GM18951 (cell line): ENCODE measurements around the gene ANKRD11.
"Not testable (repeated sequence)": the region's sequence is repeated elsewhere in the genome, so short reads cannot be mapped to it uniquely, and the experiment has no call there.

Experiments
- POLR2A ChIP-seq: IDR thresholded peaks from 4 replicates; pipeline ENCODE4 v1.6.1; 2011; ENCODE audit warnings: mild to moderate bottlenecking; ENCODE audit not compliant: insufficient read length, insufficient read depth; ENCODE audit errors: extremely low read depth
- in situ Hi-C: fragments of 300-500 bp; cut with MboI; formaldehyde crosslinking; loops from one replicate; pipeline ENCODE4 v1.12.0; 2022; ENCODE audit warnings: low sequenced_read_pairs, mixed read lengths, inconsistent platforms; ENCODE audit not compliant: unreplicated experiment

Gene ANKRD11

GRCh38 chr16:89363621-89364393, 126.6 kb downstream of the ANKRD11 start:
- in situ Hi-C loops, result no loop called here

GRCh38 chr16:89362540-89363223, 127.7 kb downstream of the ANKRD11 start:
- in situ Hi-C loops, result not testable (repeated sequence)

More at GRCh38 chr16:89363621-89364393, 126.6 kb downstream of the ANKRD11 start:
- TF ChIP-seq POLR2A, result no peak

DNA sequence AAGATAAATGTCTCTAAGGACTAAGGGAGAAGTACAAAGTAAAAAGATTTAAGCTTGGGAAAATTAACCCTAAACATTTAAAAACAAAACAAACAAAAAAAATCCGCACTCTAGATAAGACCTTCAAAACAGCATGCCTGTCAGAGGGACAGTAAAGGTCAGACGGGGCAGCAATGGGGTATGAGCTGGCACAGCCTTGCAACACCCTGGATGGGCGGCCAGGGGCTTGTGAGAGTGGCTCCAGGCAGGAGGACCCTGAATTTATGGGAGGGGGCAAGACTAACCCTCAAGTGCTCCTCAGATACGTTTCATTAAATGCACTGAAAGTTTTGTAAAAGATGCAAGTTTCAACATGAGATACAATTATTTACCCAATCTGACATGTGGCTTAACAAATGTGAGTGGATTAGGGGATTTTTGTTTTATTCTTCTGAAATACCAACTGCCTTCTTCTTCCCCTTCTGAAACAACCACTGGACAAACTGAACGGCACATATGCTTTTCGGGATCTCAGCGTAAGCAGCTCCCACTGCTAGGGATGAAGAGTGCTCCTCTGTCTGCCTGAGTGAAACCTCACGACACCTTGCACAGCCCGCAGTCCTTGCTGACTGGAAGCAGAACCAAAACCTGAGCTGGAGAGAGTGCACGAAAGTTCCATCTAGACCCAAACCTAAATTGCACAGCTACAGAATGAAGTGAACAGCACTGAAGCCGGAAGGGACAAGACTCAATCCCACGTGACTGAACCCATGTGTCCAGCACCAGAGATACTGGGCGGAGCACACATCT, 128.4 kb downstream of the ANKRD11 start:
- in situ Hi-C loops, result no loop called here
- peak; percentile 22 for TF ChIP-seq POLR2A

DNA sequence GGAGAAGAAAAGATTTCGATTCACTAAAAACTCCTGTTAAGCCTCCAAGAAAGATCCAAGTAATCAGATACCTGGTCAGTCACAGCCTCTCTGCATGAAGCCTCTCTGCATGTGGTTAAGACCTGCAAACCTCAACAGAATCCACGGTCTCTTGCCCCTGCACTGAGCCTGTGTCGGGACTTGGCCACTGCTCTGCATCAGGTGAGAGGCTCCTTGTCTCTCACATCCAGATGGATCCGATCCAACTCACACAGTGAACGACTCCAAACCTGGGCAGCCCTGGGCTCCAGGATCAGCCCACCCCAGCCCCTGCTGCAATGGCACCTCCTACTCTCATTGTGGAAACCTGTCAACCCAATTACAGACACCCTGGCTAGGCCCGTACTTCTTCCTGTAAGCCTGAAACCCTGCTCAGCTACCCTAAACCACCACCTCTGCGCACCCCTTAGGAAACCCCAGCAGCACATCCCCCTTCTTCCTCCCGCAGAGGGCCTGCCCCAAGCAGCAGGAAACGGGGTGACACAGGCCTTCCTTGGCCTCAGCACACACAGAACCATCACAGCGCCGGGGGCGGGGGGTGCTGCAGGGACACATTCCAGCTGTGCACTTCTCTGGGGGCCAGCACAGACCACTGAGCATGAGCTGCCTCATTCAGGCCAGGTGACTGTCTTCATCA, 129.5 kb downstream of the ANKRD11 start:
- TF ChIP-seq POLR2A, result no peak
- in situ Hi-C loops, result no loop called here

DNA sequence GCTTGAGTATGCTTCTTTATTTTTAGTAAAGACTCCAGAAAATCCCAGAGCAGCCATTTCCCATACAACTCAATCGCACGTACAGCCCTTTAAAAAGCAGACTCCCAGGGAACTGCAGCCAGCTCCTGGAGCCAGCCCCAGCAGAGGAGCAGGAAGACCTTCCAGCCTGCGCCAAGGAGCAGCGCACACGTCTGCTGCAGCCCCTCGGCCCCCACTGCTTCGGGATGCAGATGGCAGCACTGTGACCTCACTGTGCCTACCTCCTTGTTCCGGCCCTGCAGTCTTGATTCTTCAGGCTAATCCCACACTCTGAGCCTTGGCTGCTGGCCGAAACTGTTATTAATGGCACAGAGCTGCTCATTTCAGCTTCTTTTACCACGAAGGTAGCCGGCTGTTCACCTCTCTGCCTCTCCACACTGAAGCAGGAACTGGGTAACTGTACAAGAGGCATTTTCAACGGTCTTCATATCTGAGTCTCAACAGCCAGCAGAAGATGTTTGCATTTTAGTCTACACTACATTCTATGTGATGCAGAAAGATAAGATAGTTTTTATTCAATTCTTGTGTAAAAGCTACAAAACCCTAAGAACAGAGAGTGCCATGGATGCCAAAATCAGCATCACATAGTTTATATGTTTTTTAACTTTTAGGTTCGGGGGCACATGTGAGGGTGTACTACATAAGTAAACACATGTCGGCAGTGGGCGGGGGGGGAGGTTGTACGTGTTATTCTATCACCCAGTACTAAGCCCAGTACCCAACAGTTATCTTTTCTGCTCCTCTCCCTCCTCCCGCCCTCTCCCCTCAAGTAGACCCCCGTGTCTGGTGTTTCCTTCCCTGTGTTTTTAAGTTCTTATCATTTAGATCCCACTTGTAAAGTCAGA, 130.9 kb downstream of the ANKRD11 start:
- in situ Hi-C loops, result no loop called here
- no peak for TF ChIP-seq POLR2A

GRCh38 chr16:89358030-89359005, 132.0 kb downstream of the ANKRD11 start:
- in situ Hi-C loops, result no loop called here
- TF ChIP-seq POLR2A, result peak; percentile 12

- in situ Hi-C loops, result no loop called here
- TF ChIP-seq POLR2A, result no peak
Observed at GRCh38 chr16:89357055-89357816, 133.1 kb downstream of the ANKRD11 start.

DNA sequence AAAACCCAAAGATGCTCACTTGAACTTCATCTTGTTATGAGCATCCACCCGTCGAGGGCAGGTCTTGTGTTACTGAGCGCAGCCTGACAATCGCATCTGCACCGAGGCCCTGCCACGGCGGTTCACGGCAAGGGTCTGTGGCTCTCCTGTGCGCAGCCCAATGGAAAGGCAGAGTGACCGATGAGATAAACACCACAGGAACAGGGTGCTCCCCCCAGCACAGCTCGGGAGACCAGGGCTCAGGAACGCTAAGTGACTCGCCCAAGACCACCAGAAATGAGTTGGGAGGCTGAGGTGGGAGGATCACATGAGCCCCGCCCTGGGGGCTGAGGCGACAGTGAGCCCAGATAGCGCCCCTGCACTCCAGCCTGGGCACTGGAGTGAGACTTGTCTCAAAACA, 134.7 kb downstream of the ANKRD11 start:
- no peak for TF ChIP-seq POLR2A
- in situ Hi-C loops, result no loop called here

DNA sequence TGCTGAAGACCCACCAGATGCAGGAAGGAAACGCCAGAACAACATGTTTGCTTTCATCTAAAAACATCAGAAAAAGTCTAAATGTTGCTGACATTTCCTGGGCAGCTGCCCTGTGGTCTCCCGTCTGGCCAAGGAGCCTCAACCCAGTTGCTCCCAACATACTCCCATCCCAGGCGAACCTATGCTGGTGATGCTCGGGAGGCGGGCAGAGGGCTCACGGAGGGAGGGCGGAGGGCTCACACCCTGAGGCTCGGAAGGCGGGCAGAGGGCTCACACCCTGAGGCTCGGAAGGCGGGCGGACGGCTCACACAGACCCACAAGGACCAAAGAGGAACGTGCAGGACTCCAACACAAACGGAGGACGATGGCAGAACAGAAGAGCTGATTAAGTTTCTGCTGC, 135.4 kb downstream of the ANKRD11 start:
- in situ Hi-C loops, result no loop called here
- TF ChIP-seq POLR2A, result no peak

DNA sequence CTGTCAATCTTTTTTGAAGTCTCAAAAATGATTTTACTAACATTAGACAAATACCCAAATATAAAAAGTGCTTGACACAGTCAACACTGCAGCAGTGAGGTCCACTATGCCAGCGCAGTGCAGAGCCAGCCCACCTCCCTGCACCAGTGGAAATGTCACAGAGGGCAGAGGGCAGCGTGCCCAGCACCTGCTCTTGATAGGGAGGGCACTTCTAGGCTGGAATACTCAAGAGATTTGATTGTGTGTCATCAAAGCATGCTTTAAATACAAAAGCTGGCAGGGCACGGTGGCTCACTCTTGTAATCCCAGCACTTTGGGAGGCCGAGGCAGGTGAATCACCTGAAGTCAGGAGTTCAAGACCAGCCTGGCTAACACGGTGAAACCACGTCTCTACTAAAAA, 136.0 kb downstream of the ANKRD11 start:
- in situ Hi-C loops, result no loop called here
- TF ChIP-seq POLR2A, result no peak
